Epithelial cell of proximal tubule (primary cell): ENCODE data around the gene DPCD. TPM values are rescaled to one million over a fixed set of nuclear protein-coding genes. Genes with fewer than 3 reads are reported as not detected.

ENCODE experiments used
- DNase-seq: peaks from one replicate; pipeline ENCODE4 v3.0.0-alpha.2; 2011; ENCODE audit warnings: low read depth
- H3K4me3 ChIP-seq: 2 replicates; pipeline ENCODE4 v1.5.1; 2011; ENCODE audit warnings: low read depth, mild to moderate bottlenecking, low read length
- CTCF ChIP-seq: conservative IDR thresholded peaks from 2 replicates; pipeline ENCODE4 v1.5.1; 2012; ENCODE audit warnings: low read depth, mild to moderate bottlenecking, low read length
- total RNA-seq: library from RNA; depleted of rRNA; stranded (reverse); fragments of >200 nt; gene quantifications from 2 replicates; pipeline ENCODE4 v1.2.3, GENCODE V29; 2015

The DPCD gene
- total RNA-seq, 1 donor from 2014 or later = 65.6 TPM

DNA sequence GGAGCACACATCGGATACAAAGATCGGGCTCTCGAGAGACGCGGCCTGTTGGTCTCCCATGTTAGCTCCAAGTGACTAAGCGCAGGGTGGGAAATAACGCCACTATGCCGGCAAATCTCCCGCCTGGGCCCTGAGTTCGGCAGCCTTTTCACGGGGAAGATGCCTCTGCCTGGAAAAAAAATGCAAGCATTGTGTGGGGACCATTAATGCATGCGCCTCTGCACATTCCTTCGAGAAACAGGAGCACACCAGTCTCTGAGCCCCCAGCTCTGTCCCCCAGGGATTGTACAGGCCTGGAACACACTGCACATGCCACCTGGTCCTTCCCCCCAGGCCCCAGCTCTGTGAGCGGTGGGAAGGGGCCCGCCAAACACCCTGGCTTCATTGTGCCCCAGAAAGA, 62.7 kb downstream of the DPCD start:
- TF ChIP-seq CTCF = no peak
- no peak for DNase-seq
- H3K4me3 ChIP-seq = no peak overlapping the region

GRCh38 chr10:101651336-101651735, 63.2 kb downstream of the DPCD start:
- no peak for TF ChIP-seq CTCF
- no peak for DNase-seq
- H3K4me3 ChIP-seq = no peak overlapping the region

DNA sequence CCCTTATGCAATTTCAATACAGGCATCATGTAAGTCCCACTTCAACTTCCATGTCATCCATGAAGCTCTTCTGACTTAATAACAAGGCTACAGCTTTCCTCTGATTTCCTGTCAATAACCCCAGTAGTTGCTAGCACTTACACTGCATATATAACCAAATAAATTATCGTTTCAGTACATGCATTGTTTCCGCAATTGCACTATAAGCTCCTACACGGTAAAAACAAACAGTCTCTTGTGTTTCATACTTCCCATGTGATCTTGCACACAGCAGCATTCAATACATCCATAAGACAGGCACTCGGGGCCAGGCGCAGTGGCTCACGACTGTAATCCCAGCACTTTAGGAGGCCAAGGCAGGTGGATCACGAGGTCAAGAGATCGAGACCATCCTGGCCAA, 65.4 kb downstream of the DPCD start:
- no peak for DNase-seq
- no peak for TF ChIP-seq CTCF
- no peak overlapping the region for H3K4me3 ChIP-seq

DNA sequence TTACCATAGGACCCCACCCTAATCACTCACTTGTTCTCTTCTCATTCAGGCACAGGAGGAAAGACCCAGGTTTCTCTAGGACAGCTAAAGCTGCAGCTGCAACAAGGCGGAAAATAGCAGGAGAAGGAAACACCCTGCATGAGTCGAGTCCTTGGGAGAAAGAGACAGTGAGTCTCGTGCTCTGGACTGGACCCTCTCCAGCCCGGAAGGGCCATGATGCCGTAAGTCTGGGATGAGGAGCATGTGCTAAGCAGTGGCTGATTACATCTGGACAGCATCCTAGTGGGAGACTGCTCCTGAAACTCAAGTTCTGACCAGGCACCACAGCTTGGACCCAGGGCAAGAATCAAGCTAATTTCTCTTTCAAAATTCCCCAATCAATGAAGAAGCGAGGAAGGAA, 67.4 kb downstream of the DPCD start:
- no peak for DNase-seq
- TF ChIP-seq CTCF = no peak

DNA sequence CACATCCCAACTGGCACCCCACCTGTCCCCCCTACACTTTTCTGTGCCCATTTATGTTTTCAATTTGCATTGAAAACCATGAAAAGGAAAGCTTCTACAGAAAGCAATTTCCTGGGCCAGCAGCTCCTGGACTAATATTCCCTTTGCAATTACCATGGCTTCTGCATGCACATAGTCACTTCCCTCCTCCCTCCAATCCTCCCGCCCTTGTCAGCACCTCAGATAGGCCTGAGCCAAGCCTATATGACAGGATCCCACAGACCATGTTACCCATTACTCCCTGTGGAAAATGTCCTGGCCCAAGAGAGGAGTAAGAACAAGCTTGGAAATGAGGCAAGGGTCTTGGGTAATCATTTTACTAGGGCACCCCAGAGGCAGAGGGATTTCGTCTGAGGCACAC, 68.8 kb downstream of the DPCD start:
- no peak for DNase-seq
- no peak for TF ChIP-seq CTCF
- H3K4me3 ChIP-seq = no peak overlapping the region

More for the DNA sequence above, 67.4 kb downstream of the DPCD start:
- H3K4me3 ChIP-seq = no peak overlapping the region

GRCh38 chr10:101658975-101659374, 70.9 kb downstream of the DPCD start:
- DNase-seq = no peak
- no peak overlapping the region for H3K4me3 ChIP-seq
- TF ChIP-seq CTCF = no peak

Other genes with a start within 250 kb of the DPCD start
- gene BTRC, start 234.2 kb upstream of the DPCD start, total RNA-seq = 7.4 and 14.2 TPM in 2 replicates
- 26.1 and 27.6 TPM in 2 replicates for gene POLL, start 64 bp upstream of the DPCD start, total RNA-seq
- gene FBXW4, start 106.8 kb downstream of the DPCD start, total RNA-seq = 15.3 and 16.8 TPM in 2 replicates
- not detected in 2 replicates for gene FGF8, start 187.8 kb downstream of the DPCD start, total RNA-seq
- 118 and 159 TPM in 2 replicates for gene NPM3, start 195.1 kb downstream of the DPCD start, total RNA-seq
- 39.8 and 48.4 TPM in 2 replicates for gene OGA, start 230.1 kb downstream of the DPCD start, total RNA-seq